GM18517 (cell line): ENCODE results near the gene B3GNT3.
"Not testable (repeated sequence)": the region's sequence is repeated elsewhere in the genome, so short reads cannot be mapped to it uniquely, and the experiment has no call there.

ENCODE experiments used
- ATAC-seq: cut with Tn5 transposase; IDR thresholded peaks from one replicate; pipeline ENCODE4 v1.9.1; 2021; ENCODE audit warnings: mild to moderate bottlenecking, moderate library complexity; ENCODE audit not compliant: unreplicated experiment

The B3GNT3 gene

GRCh38 chr19:17765069-17765618 is 29.8 kb upstream of the B3GNT3 start:
- ATAC-seq: no peak

- no peak for ATAC-seq
Observed at GRCh38 chr19:17766543-17767131, 28.3 kb upstream of the B3GNT3 start.

- ATAC-seq: no peak
Observed at GRCh38 chr19:17767559-17767958, 27.4 kb upstream of the B3GNT3 start.

GRCh38 chr19:17770613-17771012 is 24.3 kb upstream of the B3GNT3 start:
- no peak for ATAC-seq

GRCh38 chr19:17772172-17772571 is 22.8 kb upstream of the B3GNT3 start:
- no peak for ATAC-seq

GRCh38 chr19:17775245-17775927 is 19.6 kb upstream of the B3GNT3 start:
- ATAC-seq: no peak

GRCh38 chr19:17775991-17776803 is 18.7 kb upstream of the B3GNT3 start:
- peak; percentile 76 for ATAC-seq

- ATAC-seq: not testable (repeated sequence)
Observed at GRCh38 chr19:17777840-17778239, 17.1 kb upstream of the B3GNT3 start.

- ATAC-seq: no peak
Observed at GRCh38 chr19:17778251-17778967, 16.5 kb upstream of the B3GNT3 start.

- ATAC-seq: no peak
Observed at GRCh38 chr19:17778968-17779929, 15.7 kb upstream of the B3GNT3 start.

GRCh38 chr19:17780781-17781180 is 14.2 kb upstream of the B3GNT3 start:
- ATAC-seq: no peak

- ATAC-seq: not testable (repeated sequence)
Observed at GRCh38 chr19:17783721-17784120, 11.2 kb upstream of the B3GNT3 start.

GRCh38 chr19:17784201-17785008 is 10.5 kb upstream of the B3GNT3 start:
- no peak for ATAC-seq

- no peak for ATAC-seq
Observed at GRCh38 chr19:17787274-17787913, 7.5 kb upstream of the B3GNT3 start.

GRCh38 chr19:17788632-17789031 is 6.3 kb upstream of the B3GNT3 start:
- ATAC-seq: no peak

- ATAC-seq: no peak
Observed at GRCh38 chr19:17790059-17790780, 4.7 kb upstream of the B3GNT3 start.

- ATAC-seq: no peak
Observed at GRCh38 chr19:17794412-17794730, 567 bp upstream of the B3GNT3 start.

GRCh38 chr19:17795495-17795856 is 538 bp downstream of the B3GNT3 start:
- ATAC-seq: no peak
